ENCODE results near the gene TCF20. TPM values are rescaled to one million over a fixed set of nuclear protein-coding genes. Genes with fewer than 3 reads are reported as not detected.

TCF20 gene
- total RNA-seq, 1 experiment from 2014 or later: 56.4 TPM

DNA sequence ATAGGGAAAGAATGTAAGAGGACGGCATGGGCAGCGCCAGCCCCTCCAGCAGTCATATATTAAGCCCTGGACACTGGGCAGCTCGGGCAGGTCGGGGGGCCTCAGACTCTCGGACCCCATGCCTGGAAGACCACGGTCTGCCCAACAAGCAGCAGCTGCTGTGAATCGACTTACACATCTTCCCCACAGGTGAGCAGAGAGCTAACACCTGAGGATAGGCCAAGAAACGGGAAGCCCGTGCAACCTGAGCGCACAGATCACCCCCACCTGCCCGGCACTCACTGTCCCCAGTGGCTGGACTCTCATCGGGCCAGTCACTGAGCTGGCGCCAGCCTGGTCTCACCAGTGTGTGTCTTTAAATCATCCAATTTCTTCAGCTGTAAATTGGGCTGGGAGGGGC is 4.7 kb upstream of the TCF20 start:
- POLR2A ChIA-PET: no interaction called here
- no peak overlapping the region for H3K27ac Mint-ChIP-seq (ENCODE audit: low read depth, unreplicated experiment)
- DNase-seq (ENCODE audit: unreplicated experiment): no peak
- no peak for TF ChIP-seq CTCF (IDR thresholded peaks at IDR 0.05; ENCODE audit: unreplicated experiment)
- H3K36me3 Mint-ChIP-seq (ENCODE audit: insufficient read depth, unreplicated experiment): peaks cover 9% of the 10 kb centered on the region
- no peaks in the 10 kb centered on the region for H3K4me1 Mint-ChIP-seq (ENCODE audit: insufficient read depth, unreplicated experiment)
- H3K27me3 Mint-ChIP-seq (ENCODE audit: insufficient read depth, unreplicated experiment): no peaks in the 10 kb centered on the region
- CTCF ChIA-PET: no interaction called here
- intact Hi-C loops (cut with micrococcal nuclease): no loop called here
- no peaks in the 10 kb centered on the region for H3K9me3 Mint-ChIP-seq (ENCODE audit: unreplicated experiment)
- no peak overlapping the region for H3K4me3 Mint-ChIP-seq (ENCODE audit: unreplicated experiment)
- BruUV-seq (replicated peaks): no TSS peak

DNA sequence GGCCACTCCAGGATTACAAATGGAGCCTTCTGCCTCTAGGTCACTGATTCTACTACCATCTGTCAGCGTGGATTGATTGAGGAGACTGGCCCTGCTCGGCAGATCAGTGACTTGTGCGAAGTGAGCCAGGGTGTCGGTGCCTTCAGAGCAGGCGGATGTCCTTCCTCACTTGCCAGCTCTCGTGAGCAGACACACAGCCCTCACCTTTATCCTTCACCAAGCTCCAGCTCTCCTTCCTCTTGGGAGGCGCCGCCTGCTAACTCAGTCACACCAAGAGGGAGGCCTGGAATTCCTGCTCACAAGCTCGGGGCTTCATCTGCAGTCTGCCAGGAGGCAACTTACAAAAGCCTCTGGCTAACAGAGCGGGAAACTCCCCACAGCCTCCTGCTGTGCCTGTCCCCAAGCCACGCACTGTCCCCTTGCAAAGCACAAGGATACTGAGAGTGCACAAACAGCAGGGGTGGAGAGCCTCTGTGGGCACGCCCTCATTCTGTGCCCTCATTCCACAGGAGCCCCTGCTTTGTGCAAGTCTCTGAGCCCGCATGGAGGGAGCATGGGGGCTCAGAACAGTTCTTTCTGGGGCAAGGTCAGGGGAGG is 3.5 kb upstream of the TCF20 start:
- CTCF ChIA-PET: interaction anchor here (0.6 to 0.7 kb wide), 2 partner anchors 12 to 296 kb away, joined by 3 to 4 read pairs; no protein-coding TSS in a partner anchor
- H3K4me3 Mint-ChIP-seq (ENCODE audit: unreplicated experiment): no peak overlapping the region
- no peak overlapping the region for H3K27ac Mint-ChIP-seq (ENCODE audit: low read depth, unreplicated experiment)

DNA sequence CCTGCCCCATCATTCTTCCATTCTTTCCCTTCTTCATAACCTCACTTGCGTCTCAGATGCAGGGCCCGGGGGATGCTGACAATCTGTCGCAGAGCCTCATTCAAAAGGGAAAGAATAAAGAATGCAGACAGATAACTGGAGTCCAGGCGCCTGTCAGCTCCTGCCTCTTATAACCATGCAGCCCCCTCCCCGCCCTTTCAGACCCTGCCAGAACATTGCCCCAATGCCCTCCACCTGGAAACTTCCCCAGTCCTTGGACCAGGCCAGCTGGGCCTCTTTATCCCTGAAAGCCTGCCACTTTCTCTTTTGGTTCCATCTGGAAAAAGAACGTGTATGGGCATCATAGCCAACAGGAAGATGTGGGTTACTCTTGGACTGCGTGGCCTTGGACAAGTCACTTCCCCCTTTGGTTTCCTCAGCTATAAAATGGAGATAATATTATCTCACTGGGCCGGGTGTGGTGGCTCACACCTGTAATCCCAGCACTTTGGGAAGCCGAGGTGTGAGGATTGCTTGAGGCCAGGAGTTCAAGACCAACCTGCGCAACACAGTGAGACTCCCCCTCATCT is 2.1 kb upstream of the TCF20 start:
- H3K27me3 Mint-ChIP-seq (ENCODE audit: insufficient read depth, unreplicated experiment): no peaks in the 10 kb centered on the region
- POLR2A ChIA-PET: interaction anchor here (0.7 to 1.1 kb wide), 3 partner anchors 13 to 886 kb away, joined by 3 to 4 read pairs (median 3); no protein-coding TSS in a partner anchor
- intact Hi-C loops (cut with micrococcal nuclease): no loop called here
- H3K27ac Mint-ChIP-seq (ENCODE audit: low read depth, unreplicated experiment): no peak overlapping the region
- TF ChIP-seq CTCF (IDR thresholded peaks at IDR 0.05; ENCODE audit: unreplicated experiment): no peak
- CTCF ChIA-PET: interaction anchor here (0.8 kb wide), 1 partner anchor 30 kb away, joined by 3 read pairs; no protein-coding TSS in a partner anchor
- peaks cover 17% of the 10 kb centered on the region for H3K36me3 Mint-ChIP-seq (ENCODE audit: insufficient read depth, unreplicated experiment)
- H3K9me3 Mint-ChIP-seq (ENCODE audit: unreplicated experiment): no peaks in the 10 kb centered on the region
- no TSS peak for BruUV-seq (replicated peaks)
- H3K4me1 Mint-ChIP-seq (ENCODE audit: insufficient read depth, unreplicated experiment): peaks cover 12% of the 10 kb centered on the region
- H3K4me3 Mint-ChIP-seq (ENCODE audit: unreplicated experiment): peak overlapping the region; percentile 92
- no peak for DNase-seq (ENCODE audit: unreplicated experiment)

More for the DNA sequence above, 3.5 kb upstream of the TCF20 start:
- Mint-ChIP-seq H3K36me3 (ENCODE audit: insufficient read depth, unreplicated experiment) (peaks cover 17% of the 10 kb centered on the region), H3K9me3 (ENCODE audit: unreplicated experiment) (no peaks in the 10 kb centered on the region), H3K27me3 (ENCODE audit: insufficient read depth, unreplicated experiment) (no peaks in the 10 kb centered on the region), H3K4me1 (ENCODE audit: insufficient read depth, unreplicated experiment) (peaks cover 3% of the 10 kb centered on the region)
- POLR2A ChIA-PET: interaction anchor here (1.1 kb wide), 1 partner anchor 45 kb away, joined by 3 read pairs; no protein-coding TSS in a partner anchor
- no TSS peak for BruUV-seq (replicated peaks)
- TF ChIP-seq CTCF (IDR thresholded peaks at IDR 0.05; ENCODE audit: unreplicated experiment): no peak
- intact Hi-C loops (cut with micrococcal nuclease): no loop called here
- DNase-seq (ENCODE audit: unreplicated experiment): no peak

DNA sequence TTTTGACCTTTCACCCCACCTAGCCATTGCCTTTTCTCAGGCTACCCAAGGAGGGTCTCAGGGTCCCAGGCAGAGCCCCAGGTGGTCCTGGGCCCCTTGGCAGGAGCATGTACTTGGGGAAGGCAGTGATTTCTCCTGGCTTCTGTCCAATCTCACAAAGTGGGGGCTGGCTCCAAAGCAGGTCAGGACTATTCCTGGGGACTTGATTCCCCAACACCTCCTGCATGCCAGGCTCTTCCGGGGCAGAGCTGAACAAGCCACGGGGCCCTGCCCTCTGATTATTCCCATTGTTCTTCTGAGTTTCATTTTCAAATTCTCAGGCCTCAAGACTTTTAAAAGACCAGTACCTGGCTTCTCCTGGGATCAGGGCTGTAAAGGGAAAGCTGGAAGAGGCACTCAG is 1.5 kb upstream of the TCF20 start:
- BruUV-seq (replicated peaks): no TSS peak
- ChIA-PET POLR2A (interaction anchor here (0.7 to 0.8 kb wide), 2 partner anchors 12 to 887 kb away, joined by 3 to 4 read pairs; no protein-coding TSS in a partner anchor), CTCF (no interaction called here)
- intact Hi-C loops (cut with micrococcal nuclease): no loop called here
- TF ChIP-seq CTCF (IDR thresholded peaks at IDR 0.05; ENCODE audit: unreplicated experiment): no peak
- Mint-ChIP-seq H3K4me1 (ENCODE audit: insufficient read depth, unreplicated experiment) (peaks cover 12% of the 10 kb centered on the region), H3K36me3 (ENCODE audit: insufficient read depth, unreplicated experiment) (peaks cover 17% of the 10 kb centered on the region), H3K27me3 (ENCODE audit: insufficient read depth, unreplicated experiment) (no peaks in the 10 kb centered on the region), H3K9me3 (ENCODE audit: unreplicated experiment) (no peaks in the 10 kb centered on the region), H3K27ac (ENCODE audit: low read depth, unreplicated experiment) (no peak overlapping the region), H3K4me3 (ENCODE audit: unreplicated experiment) (peak overlapping the region; percentile 92)
- DNase-seq (ENCODE audit: unreplicated experiment): no peak
